ENCODE measurements around the gene OR52H1.

The OR52H1 gene

DNA sequence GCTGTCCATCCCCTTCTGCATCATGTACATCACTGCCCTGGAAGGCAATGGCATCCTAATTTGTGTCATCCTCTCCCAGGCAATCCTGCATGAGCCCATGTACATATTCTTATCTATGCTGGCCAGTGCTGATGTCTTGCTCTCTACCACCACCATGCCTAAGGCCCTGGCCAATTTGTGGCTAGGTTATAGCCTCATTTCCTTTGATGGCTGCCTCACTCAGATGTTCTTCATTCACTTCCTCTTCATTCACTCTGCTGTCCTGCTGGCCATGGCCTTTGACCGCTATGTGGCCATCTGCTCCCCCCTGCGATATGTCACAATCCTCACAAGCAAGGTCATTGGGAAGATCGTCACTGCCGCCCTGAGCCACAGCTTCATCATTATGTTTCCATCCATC lies 32.7 kb upstream of the OR52H1 start:
- DNase-seq (ENCODE audit: low read depth) = no peak
- TF ChIP-seq, protein P1, sequence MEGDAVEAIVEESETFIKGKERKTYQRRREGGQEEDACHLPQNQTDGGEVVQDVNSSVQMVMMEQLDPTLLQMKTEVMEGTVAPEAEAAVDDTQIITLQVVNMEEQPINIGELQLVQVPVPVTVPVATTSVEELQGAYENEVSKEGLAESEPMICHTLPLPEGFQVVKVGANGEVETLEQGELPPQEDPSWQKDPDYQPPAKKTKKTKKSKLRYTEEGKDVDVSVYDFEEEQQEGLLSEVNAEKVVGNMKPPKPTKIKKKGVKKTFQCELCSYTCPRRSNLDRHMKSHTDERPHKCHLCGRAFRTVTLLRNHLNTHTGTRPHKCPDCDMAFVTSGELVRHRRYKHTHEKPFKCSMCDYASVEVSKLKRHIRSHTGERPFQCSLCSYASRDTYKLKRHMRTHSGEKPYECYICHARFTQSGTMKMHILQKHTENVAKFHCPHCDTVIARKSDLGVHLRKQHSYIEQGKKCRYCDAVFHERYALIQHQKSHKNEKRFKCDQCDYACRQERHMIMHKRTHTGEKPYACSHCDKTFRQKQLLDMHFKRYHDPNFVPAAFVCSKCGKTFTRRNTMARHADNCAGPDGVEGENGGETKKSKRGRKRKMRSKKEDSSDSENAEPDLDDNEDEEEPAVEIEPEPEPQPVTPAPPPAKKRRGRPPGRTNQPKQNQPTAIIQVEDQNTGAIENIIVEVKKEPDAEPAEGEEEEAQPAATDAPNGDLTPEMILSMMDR (IDR thresholded peaks at IDR 0.05; ENCODE audit: low read depth, low read length, missing control alignments) = no peak
- no peak overlapping the region for H3K4me3 ChIP-seq (ENCODE audit: low read depth, low read length)

DNA sequence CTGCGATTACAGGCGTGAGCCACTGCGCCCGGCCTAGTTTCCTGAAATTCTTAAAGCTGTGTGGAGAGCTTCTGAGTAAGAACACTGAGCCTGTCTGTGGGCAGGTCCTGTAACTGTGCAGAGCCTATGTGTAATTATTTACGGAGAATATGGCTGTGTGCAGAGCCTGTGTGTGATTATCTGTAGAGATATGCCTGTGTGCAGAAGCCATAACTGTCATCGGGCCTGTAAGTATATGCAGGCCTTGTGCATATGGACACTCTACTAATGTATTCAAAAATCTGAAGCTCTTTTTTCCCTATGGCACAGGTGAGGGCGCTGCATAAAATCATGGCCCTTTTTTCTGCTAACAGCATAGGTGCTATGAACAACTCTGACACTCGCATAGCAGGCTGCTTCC lies 32.2 kb upstream of the OR52H1 start, which contains the start of gene OR52B6:
Gene OR52B6, plus strand, starts transcription at position 301 of the 400 bp plus-strand sequence. Its CDS starts 0 bp downstream, at position 301.
- H3K4me3 ChIP-seq (ENCODE audit: low read depth, low read length) = no peak within 1 kb of the TSS
- TF ChIP-seq, protein P1 (IDR thresholded peaks at IDR 0.05; ENCODE audit: low read depth, low read length, missing control alignments) = no peak
- no peak for DNase-seq (ENCODE audit: low read depth)

DNA sequence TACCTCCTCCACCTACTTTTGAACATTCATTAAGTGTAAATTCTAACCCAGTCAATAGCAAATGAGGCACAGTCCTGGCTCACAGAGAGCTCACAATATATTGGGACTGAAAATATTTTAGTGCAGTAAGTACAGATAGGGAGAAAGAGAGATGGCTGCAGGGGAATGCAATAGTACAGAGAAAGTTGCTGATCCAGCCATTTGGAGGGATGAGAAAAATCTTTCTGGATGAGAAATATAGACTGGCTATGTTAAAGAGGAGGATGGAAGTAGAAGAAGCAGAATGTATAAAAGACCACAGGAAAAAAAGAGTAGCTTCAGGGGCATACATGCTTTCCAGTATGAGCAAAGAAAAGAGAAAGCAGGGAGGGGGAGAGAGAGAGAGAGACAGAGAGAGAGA lies 28.8 kb upstream of the OR52H1 start:
- TF ChIP-seq, protein P1 (IDR thresholded peaks at IDR 0.05; ENCODE audit: low read depth, low read length, missing control alignments) = no peak
- no peak overlapping the region for H3K4me3 ChIP-seq (ENCODE audit: low read depth, low read length)
- no peak for DNase-seq (ENCODE audit: low read depth)

DNA sequence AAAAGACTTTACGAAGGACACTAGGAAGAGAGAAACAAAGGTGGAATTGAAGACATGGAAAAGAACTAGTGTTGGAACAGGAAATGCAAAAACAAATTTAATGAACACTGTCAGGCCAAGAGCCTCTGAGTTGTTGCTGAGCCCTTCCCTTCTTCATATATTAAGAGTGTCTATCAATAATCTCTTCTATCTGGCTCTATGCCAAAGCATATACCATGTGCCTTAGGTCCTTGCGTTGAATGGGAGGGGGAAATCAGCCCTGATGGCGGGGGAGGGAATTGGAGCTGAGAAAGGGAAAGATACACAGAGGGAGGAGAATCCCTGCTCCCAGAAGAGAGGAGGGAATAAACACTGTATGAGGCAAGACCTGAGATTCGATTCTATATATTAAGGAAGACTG lies 26.8 kb upstream of the OR52H1 start:
- no peak for DNase-seq (ENCODE audit: low read depth)
- TF ChIP-seq, protein P1 (IDR thresholded peaks at IDR 0.05; ENCODE audit: low read depth, low read length, missing control alignments) = no peak
- H3K4me3 ChIP-seq (ENCODE audit: low read depth, low read length) = no peak overlapping the region

DNA sequence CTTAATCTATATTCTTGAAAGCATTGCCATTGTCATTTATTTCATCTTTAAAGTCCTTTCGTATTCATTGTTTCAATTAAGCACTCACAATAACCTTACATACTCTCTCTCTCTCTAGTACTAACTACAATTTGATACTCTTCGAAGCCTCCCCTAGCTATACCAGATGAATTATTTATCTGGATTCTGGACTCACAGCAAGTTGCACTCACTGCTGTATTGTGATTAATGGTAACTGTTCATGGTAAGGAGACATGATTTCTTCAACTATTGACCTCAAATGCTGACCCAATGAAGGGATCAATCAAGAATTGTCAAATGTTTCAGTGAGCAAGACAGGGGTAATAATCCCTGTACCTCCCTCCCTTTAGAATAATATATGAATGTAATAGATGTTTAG lies 26.3 kb upstream of the OR52H1 start:
- TF ChIP-seq, protein P1 (IDR thresholded peaks at IDR 0.05; ENCODE audit: low read depth, low read length, missing control alignments) = no peak
- DNase-seq (ENCODE audit: low read depth) = no peak
- no peak overlapping the region for H3K4me3 ChIP-seq (ENCODE audit: low read depth, low read length)

DNA sequence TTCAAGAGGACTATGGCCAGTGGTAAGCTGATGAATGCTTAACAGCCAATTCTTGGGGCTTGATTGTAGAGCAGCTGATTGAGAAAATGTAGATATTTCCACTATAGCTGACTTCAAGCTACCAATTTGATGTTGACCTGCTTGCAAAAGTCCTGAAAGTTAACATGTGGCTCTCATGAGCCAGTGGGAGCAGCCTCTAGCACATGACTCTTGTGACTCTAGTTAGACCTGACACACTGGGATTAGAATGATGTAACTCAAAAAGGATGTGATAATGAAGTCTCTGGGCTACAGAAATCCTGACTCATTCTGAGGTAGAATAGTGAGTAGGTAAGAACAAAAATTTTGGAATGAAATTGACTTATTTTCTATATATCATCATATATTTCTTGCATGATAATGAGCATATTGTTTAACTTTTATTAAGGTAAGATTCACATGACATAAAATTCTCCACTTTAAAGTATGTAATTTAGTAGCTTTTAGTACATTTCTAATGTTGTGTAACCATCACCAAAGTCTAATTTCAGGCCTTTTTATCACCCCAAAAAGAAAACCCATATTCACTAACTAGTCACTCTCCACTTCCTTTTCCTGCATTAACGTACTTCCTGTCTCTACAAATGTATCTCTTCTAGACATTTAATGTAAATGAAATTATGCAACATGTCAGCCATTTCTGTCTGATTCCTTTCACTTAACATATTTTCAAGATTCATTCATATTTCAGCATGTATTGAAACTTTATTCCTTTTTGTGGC lies 16.1 kb upstream of the OR52H1 start:
- TF ChIP-seq, protein P1 (IDR thresholded peaks at IDR 0.05; ENCODE audit: low read depth, low read length, missing control alignments) = no peak
- DNase-seq (ENCODE audit: low read depth) = no peak
- no peak overlapping the region for H3K4me3 ChIP-seq (ENCODE audit: low read depth, low read length)

DNA sequence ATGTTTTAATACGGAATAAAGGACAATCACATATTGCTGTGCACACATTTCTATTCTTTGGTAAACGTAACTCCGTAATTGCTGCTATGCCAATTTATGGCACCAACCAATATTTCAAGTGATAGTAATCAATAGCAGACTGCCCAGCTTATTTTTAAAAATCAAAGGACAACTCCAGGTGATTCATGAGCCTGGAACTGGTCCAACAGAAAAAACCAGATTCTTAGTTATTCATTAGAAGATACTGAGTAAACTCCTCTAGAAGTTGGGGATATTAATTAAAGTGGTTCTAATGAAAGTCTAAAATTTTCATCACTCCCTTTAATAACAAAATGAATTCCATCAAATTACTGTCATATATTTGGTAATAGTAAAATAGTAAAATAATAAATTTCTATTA lies 9.4 kb upstream of the OR52H1 start:
- TF ChIP-seq, protein P1 (IDR thresholded peaks at IDR 0.05; ENCODE audit: low read depth, low read length, missing control alignments) = no peak
- no peak overlapping the region for H3K4me3 ChIP-seq (ENCODE audit: low read depth, low read length)
- DNase-seq (ENCODE audit: low read depth) = no peak
